ENCODE results near the gene BABAM2.

The BABAM2 gene

DNA sequence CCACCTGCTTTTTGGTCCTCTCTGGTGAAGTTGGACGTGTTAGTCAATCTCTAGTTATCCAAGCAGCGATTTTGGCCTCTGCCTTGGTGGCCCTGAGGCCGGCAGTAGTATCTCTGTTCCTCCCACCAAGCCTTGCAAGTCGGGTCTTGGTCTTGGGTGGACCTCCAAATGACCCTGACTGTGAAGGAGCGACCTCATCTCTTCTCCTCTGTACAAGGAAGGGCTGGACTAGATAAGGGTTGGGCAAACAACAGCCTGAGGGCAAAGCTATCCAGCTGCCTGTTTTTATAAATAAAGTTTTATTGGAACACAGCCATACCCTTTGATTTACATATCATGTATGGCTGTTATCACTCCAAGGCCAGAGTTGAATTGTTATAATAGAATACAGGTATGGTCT, 427.5 kb downstream of the BABAM2 start:
- Histone ChIP-seq H3K9ac (ENCODE audit: low read depth, low read length) (no peak overlapping the region), H3K27ac (ENCODE audit: low read length) (no peak overlapping the region), H4K20me1 (ENCODE audit: insufficient read depth, low read length) (no peaks in the 10 kb centered on the region), H2AFZ (ENCODE audit: low read depth, low read length) (no peak overlapping the region), H3K27me3 (ENCODE audit: insufficient read depth, low read length, poor library complexity) (no peaks in the 10 kb centered on the region), H3K79me2 (ENCODE audit: insufficient read depth, low read length) (no peaks in the 10 kb centered on the region), H3K9me3 (ENCODE audit: insufficient read depth, low read length, severe bottlenecking) (no peaks in the 10 kb centered on the region), H3K4me3 (ENCODE audit: low read depth in 1 of 2, low read length in 2 of 2) (no peak overlapping the region), H3K4me2 (ENCODE audit: insufficient read depth, low read length) (no peak overlapping the region), H3K4me1 (ENCODE audit: insufficient read depth, low read length) (no peaks in the 10 kb centered on the region), H3K36me3 (ENCODE audit: insufficient read depth, low read length) (no peaks in the 10 kb centered on the region)
- DNase-seq = no peak
- no peak for ATAC-seq (ENCODE audit: insufficient read depth, low read depth)
- TF ChIP-seq, protein P1, sequence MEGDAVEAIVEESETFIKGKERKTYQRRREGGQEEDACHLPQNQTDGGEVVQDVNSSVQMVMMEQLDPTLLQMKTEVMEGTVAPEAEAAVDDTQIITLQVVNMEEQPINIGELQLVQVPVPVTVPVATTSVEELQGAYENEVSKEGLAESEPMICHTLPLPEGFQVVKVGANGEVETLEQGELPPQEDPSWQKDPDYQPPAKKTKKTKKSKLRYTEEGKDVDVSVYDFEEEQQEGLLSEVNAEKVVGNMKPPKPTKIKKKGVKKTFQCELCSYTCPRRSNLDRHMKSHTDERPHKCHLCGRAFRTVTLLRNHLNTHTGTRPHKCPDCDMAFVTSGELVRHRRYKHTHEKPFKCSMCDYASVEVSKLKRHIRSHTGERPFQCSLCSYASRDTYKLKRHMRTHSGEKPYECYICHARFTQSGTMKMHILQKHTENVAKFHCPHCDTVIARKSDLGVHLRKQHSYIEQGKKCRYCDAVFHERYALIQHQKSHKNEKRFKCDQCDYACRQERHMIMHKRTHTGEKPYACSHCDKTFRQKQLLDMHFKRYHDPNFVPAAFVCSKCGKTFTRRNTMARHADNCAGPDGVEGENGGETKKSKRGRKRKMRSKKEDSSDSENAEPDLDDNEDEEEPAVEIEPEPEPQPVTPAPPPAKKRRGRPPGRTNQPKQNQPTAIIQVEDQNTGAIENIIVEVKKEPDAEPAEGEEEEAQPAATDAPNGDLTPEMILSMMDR (IDR thresholded peaks at IDR 0.05; ENCODE audit: borderline replicate concordance, extremely low read depth, low read length, poor library complexity, severe bottlenecking) = no peak
- TF ChIP-seq EZH2 (IDR thresholded peaks at IDR 0.05; ENCODE audit: borderline replicate concordance, low read depth, low read length, severe bottlenecking) = no peak

DNA sequence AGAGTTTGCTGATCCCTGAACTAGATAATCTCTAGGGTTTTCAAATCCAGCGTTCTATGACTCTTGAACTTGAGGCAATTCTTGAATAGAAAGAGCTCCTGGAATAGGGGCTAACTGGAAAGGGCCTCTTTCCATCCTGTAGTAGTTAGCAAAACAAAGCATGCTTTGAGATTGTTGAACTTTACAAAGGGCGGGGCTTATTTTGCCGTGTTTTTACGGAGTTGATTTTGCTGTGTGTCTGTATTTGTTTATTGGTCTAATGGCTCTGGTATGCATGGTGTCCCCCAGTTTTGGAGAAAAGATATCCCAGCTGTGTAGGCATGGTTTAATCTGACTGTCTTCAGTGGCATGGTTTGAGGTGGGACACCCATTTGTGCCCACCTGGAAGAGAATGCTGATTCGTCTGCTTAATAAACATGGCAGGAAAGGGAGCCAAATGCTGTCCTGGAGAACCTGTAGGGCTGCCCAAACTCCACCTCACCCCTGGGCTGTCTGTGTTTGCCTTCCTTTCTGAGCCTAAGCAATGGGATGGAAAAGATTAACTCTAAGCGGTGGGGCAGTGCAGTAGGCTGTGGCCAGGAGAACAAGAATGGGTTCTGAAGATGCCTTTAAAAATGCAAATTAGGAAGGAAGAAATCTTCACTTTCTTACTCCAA, 428.1 kb downstream of the BABAM2 start:
- DNase-seq = no peak
- H3K27ac ChIP-seq (ENCODE audit: low read length) = no peak overlapping the region
- H3K79me2 ChIP-seq (ENCODE audit: insufficient read depth, low read length) = no peaks in the 10 kb centered on the region
- no peaks in the 10 kb centered on the region for H4K20me1 ChIP-seq (ENCODE audit: insufficient read depth, low read length)
- no peaks in the 10 kb centered on the region for H3K27me3 ChIP-seq (ENCODE audit: insufficient read depth, low read length, poor library complexity)
- no peak overlapping the region for H2AFZ ChIP-seq (ENCODE audit: low read depth, low read length)
- no peaks in the 10 kb centered on the region for H3K4me1 ChIP-seq (ENCODE audit: insufficient read depth, low read length)
- no peak for ATAC-seq (ENCODE audit: insufficient read depth, low read depth)
- TF ChIP-seq, protein P1 (IDR thresholded peaks at IDR 0.05; ENCODE audit: borderline replicate concordance, extremely low read depth, low read length, poor library complexity, severe bottlenecking) = no peak
- no peak for TF ChIP-seq EZH2 (IDR thresholded peaks at IDR 0.05; ENCODE audit: borderline replicate concordance, low read depth, low read length, severe bottlenecking)
- no peaks in the 10 kb centered on the region for H3K9me3 ChIP-seq (ENCODE audit: insufficient read depth, low read length, severe bottlenecking)
- no peaks in the 10 kb centered on the region for H3K36me3 ChIP-seq (ENCODE audit: insufficient read depth, low read length)
- H3K4me2 ChIP-seq (ENCODE audit: insufficient read depth, low read length) = no peak overlapping the region
- H3K9ac ChIP-seq (ENCODE audit: low read depth, low read length) = no peak overlapping the region
- H3K4me3 ChIP-seq (ENCODE audit: low read depth in 1 of 2, low read length in 2 of 2) = no peak overlapping the region

DNA sequence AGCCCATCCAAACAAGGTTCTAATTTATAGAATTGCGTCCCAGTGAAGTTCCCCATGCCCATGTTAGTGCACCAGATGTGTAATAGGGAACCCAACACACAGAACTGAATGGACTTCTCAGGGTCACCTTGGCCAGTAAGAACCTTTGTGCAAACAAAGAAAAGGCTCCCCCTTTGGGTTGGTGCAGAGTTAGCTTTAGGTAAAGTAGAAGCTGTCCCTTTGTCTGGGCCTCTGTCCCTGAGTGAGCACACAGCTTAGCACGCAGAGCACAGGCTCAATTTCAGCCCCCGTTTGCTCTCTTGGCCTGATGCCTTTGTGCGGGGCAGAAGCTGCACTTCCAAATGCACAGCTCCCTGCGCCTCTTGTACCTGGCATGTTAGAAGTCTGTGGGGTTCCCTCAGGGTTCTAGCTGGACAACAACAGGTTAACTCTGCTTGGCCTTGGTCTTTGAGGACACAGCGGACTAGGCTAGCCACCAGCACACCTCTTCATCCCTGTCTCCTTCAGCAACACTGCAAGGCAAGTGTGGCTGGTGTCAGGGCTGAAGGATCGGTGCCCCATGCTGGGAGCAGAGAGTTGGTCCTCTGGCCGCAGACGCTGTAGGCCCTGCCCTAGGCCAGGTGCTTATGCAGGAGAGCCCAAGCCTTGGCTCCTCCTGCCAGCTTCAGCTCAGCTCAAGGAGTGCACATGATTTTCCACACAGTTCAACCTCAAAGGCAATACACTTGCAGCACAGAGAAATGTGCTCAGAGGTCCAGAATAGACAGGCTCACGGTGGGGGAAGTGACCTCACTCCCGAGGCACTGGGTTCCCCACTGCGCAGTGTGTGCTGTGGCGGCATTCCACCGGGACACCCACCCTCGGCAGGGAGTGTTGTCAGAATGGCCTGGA, 428.8 kb downstream of the BABAM2 start:
- H3K27ac ChIP-seq (ENCODE audit: low read length) = no peak overlapping the region
- H3K79me2 ChIP-seq (ENCODE audit: insufficient read depth, low read length) = no peaks in the 10 kb centered on the region
- ATAC-seq (ENCODE audit: insufficient read depth, low read depth) (no peak), DNase-seq (no peak)
- H3K4me2 ChIP-seq (ENCODE audit: insufficient read depth, low read length) = no peak overlapping the region
- H3K4me3 ChIP-seq (ENCODE audit: low read depth in 1 of 2, low read length in 2 of 2) = no peak overlapping the region
- no peak overlapping the region for H3K9ac ChIP-seq (ENCODE audit: low read depth, low read length)
- no peaks in the 10 kb centered on the region for H3K4me1 ChIP-seq (ENCODE audit: insufficient read depth, low read length)
- no peak for TF ChIP-seq EZH2 (IDR thresholded peaks at IDR 0.05; ENCODE audit: borderline replicate concordance, low read depth, low read length, severe bottlenecking)
- TF ChIP-seq, protein P1 (IDR thresholded peaks at IDR 0.05; ENCODE audit: borderline replicate concordance, extremely low read depth, low read length, poor library complexity, severe bottlenecking) = no peak
- H3K27me3 ChIP-seq (ENCODE audit: insufficient read depth, low read length, poor library complexity) = no peaks in the 10 kb centered on the region
- no peaks in the 10 kb centered on the region for H3K36me3 ChIP-seq (ENCODE audit: insufficient read depth, low read length)
- H2AFZ ChIP-seq (ENCODE audit: low read depth, low read length) = no peak overlapping the region
- H3K9me3 ChIP-seq (ENCODE audit: insufficient read depth, low read length, severe bottlenecking) = no peaks in the 10 kb centered on the region
- no peaks in the 10 kb centered on the region for H4K20me1 ChIP-seq (ENCODE audit: insufficient read depth, low read length)

Data from DND-41 (cell line).